HepG2 (cell line): Measurements from ENCODE around the gene TOMM6. TPM values are rescaled to one million over a fixed set of nuclear protein-coding genes. Genes with fewer than 3 reads are reported as not detected.

Experiments
- HNRNPK ChIP-seq: fragments of 200-400 bp; formaldehyde crosslinking; IDR thresholded peaks from 2 replicates; pipeline ENCODE4 v1.6.1; 2018; ENCODE audit warnings: low read length, low read depth, moderate library complexity, mild to moderate bottlenecking; ENCODE audit not compliant: poor library complexity, severe bottlenecking
- LBX2 ChIP-seq: sonication (generic); formaldehyde crosslinking; IDR thresholded peaks from 2 replicates; pipeline ENCODE4 v1.5.0; 2020; ENCODE audit warnings: missing genetic modification reagents, mild to moderate bottlenecking, borderline replicate concordance
- MAF1 ChIP-seq: sonication (generic); formaldehyde crosslinking; IDR thresholded peaks from 2 replicates; pipeline ENCODE4 v1.5.0; 2020; ENCODE audit warnings: missing genetic modification reagents, borderline replicate concordance
- MIER2 ChIP-seq: IDR thresholded peaks from 2 replicates; pipeline ENCODE4 v1.6.1; 2016; ENCODE audit warnings: missing biosample characterization, missing genetic modification reagents
- NCOA2 ChIP-seq: sonication (generic); formaldehyde crosslinking; IDR thresholded peaks from 2 replicates; pipeline ENCODE4 v1.8.0; 2022; ENCODE audit warnings: inconsistent platforms
- NFE2L2 ChIP-seq: fragments of 150-350 bp; IDR thresholded peaks from 2 replicates; pipeline ENCODE4 v1.6.1; 2014; ENCODE audit warnings: low read length
- RAD21 ChIP-seq: fragments of 450-650 bp; formaldehyde crosslinking; IDR thresholded peaks from 2 replicates; pipeline ENCODE4 v1.5.0; 2020; ENCODE audit warnings: mild to moderate bottlenecking
- RELA ChIP-seq: sonication (generic); formaldehyde crosslinking; IDR thresholded peaks from 2 replicates; pipeline ENCODE4 v1.4.0; 2020; ENCODE audit warnings: missing genetic modification reagents
- RFX3 ChIP-seq: IDR thresholded peaks from 2 replicates; pipeline ENCODE4 v1.6.1; 2016; ENCODE audit warnings: missing biosample characterization, missing genetic modification reagents
- ZNF251 ChIP-seq: sonication (generic); formaldehyde crosslinking; IDR thresholded peaks from 2 replicates; pipeline ENCODE4 v1.9.0; 2021; ENCODE audit warnings: mild to moderate bottlenecking, missing genetic modification reagents
- ZNF547 ChIP-seq: sonication (generic); formaldehyde crosslinking; IDR thresholded peaks from 2 replicates; pipeline ENCODE4 v1.5.1; 2020; ENCODE audit warnings: mild to moderate bottlenecking, missing genetic modification reagents
- ZNF703 ChIP-seq: sonication (generic); formaldehyde crosslinking; IDR thresholded peaks from 2 replicates; pipeline ENCODE4 v1.5.1; 2020; ENCODE audit warnings: missing genetic modification reagents, mild to moderate bottlenecking, moderate library complexity, borderline replicate concordance
- ZNF720 ChIP-seq: sonication (generic); formaldehyde crosslinking; IDR thresholded peaks from 2 replicates; pipeline ENCODE4 v1.4.0; 2020; ENCODE audit warnings: missing genetic modification reagents
- ZNF780A ChIP-seq: sonication (generic); formaldehyde crosslinking; IDR thresholded peaks from 2 replicates; pipeline ENCODE4 v1.8.0; 2022; ENCODE audit warnings: mild to moderate bottlenecking, missing genetic modification reagents, moderate library complexity
- ZNF850 ChIP-seq: sonication (generic); formaldehyde crosslinking; conservative IDR thresholded peaks from 2 replicates; pipeline ENCODE4 v1.9.0; 2021; ENCODE audit warnings: mild to moderate bottlenecking, missing genetic modification reagents
- polyA plus RNA-seq, 8 experiments: library from polyadenylated mRNA; depleted of rRNA in 3 of 8; stranded (reverse) in 7 of 8; unstranded in 1 of 8; fragments of >200 nt; fragmentation: Illumina TruSeq in 4 of 8; extraction: Trizol in 4 of 8; gene quantifications; 2 replicates each; pipeline versions ENCODE4 v1.2.1 to v1.2.3, GENCODE V29; 2011 to 2016; ENCODE audit warnings: low read depth in 4 of 8, missing spikeins in 1 of 8, mixed read lengths in 1 of 8; ENCODE audit not compliant: insufficient read depth in 1 of 8
- total RNA-seq, 5 experiments: library from RNA; depleted of rRNA; stranded (reverse); fragments of >200 nt; fragmentation: Illumina TruSeq; extraction: Trizol; gene quantifications; 2 replicates each; pipeline ENCODE4 v1.2.3, GENCODE V29; 2016; ENCODE audit warnings: low read depth in 1 of 5
- TF ChIP-seq, protein P1 (sequence below): sonication (generic); formaldehyde crosslinking; IDR thresholded peaks from 2 replicates; pipeline ENCODE4 v1.5.1; 2020; ENCODE audit warnings: missing genetic modification reagents, mild to moderate bottlenecking, borderline replicate concordance
- TF ChIP-seq, protein P2 (sequence below): sonication (generic); formaldehyde crosslinking; conservative IDR thresholded peaks from 2 replicates; pipeline ENCODE4 v1.8.0; 2022; ENCODE audit warnings: missing genetic modification reagents
- TF ChIP-seq, protein P3 (sequence below): sonication (generic); formaldehyde crosslinking; IDR thresholded peaks from 2 replicates; pipeline ENCODE4 v1.5.0; 2020; ENCODE audit warnings: mild to moderate bottlenecking, missing genetic modification reagents, borderline replicate concordance
- TF ChIP-seq, protein P4 (sequence below): sonication (generic); formaldehyde crosslinking; IDR thresholded peaks from 2 replicates; pipeline ENCODE4 v1.4.0; 2020; ENCODE audit warnings: missing genetic modification reagents, mild to moderate bottlenecking, borderline replicate concordance
- TF ChIP-seq, protein P5 (sequence below): sonication (generic); formaldehyde crosslinking; IDR thresholded peaks from 2 replicates; pipeline ENCODE4 v1.5.0; 2020; ENCODE audit warnings: mild to moderate bottlenecking, low read depth, missing genetic modification reagents, borderline replicate concordance

TOMM6 gene
- total and polyA plus RNA-seq, 2 of the 13 experiments (the other 11 are each of a cell fraction or from before 2014, with no cell fraction given), result 320 to 321 TPM

DNA sequence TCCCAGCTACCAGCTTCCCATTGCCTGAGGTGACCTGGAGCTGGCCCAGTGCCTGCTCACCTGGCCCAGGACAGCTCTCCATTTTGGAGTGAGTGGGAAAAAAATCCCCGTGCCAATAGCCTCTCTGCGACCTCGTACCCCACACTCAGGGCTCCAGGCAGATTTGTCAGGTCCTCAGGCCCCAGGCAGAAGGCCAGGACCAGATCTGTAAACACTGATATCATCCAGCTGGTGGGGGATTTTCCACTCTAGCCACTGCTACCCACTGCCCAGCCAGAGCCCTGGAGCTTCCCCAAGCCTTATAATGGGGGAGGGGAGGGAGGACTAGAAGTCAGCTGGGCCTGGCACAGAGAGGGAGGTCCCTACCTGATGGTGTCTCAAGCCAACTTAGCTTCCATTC is 39.0 kb upstream of the TOMM6 start (continued):
- TF ChIP-seq LBX2 (CRISPR knock-in tag) (no peak), NFE2L2 (no peak), ZNF547 (no peak), RELA (CRISPR knock-in tag) (no peak), MIER2 (CRISPR knock-in tag) (no peak), MAF1 (CRISPR knock-in tag) (peak; percentile 64; the same call in 1 of the 2 replicates), ZNF251 (CRISPR knock-in tag) (no peak), RAD21 (no peak), ZNF780A (CRISPR knock-in tag) (no peak), NCOA2 (CRISPR knock-in tag) (peak; percentile 56), ZNF850 (CRISPR knock-in tag) (no peak), ZNF703 (CRISPR knock-in tag) (no peak), HNRNPK (no peak), RFX3 (CRISPR knock-in tag) (no peak), ZNF720 (CRISPR knock-in tag) (no peak)
- TF ChIP-seq, protein P1, sequence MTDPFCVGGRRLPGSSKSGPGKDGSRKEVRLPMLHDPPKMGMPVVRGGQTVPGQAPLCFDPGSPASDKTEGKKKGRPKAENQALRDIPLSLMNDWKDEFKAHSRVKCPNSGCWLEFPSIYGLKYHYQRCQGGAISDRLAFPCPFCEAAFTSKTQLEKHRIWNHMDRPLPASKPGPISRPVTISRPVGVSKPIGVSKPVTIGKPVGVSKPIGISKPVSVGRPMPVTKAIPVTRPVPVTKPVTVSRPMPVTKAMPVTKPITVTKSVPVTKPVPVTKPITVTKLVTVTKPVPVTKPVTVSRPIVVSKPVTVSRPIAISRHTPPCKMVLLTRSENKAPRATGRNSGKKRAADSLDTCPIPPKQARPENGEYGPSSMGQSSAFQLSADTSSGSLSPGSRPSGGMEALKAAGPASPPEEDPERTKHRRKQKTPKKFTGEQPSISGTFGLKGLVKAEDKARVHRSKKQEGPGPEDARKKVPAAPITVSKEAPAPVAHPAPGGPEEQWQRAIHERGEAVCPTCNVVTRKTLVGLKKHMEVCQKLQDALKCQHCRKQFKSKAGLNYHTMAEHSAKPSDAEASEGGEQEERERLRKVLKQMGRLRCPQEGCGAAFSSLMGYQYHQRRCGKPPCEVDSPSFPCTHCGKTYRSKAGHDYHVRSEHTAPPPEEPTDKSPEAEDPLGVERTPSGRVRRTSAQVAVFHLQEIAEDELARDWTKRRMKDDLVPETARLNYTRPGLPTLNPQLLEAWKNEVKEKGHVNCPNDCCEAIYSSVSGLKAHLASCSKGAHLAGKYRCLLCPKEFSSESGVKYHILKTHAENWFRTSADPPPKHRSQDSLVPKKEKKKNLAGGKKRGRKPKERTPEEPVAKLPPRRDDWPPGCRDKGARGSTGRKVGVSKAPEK (CRISPR knock-in tag), result no peak
- TF ChIP-seq, protein P2, sequence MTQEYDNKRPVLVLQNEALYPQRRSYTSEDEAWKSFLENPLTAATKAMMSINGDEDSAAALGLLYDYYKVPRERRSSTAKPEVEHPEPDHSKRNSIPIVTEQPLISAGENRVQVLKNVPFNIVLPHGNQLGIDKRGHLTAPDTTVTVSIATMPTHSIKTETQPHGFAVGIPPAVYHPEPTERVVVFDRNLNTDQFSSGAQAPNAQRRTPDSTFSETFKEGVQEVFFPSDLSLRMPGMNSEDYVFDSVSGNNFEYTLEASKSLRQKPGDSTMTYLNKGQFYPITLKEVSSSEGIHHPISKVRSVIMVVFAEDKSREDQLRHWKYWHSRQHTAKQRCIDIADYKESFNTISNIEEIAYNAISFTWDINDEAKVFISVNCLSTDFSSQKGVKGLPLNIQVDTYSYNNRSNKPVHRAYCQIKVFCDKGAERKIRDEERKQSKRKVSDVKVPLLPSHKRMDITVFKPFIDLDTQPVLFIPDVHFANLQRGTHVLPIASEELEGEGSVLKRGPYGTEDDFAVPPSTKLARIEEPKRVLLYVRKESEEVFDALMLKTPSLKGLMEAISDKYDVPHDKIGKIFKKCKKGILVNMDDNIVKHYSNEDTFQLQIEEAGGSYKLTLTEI (CRISPR knock-in tag), result no peak
- TF ChIP-seq, protein P3, sequence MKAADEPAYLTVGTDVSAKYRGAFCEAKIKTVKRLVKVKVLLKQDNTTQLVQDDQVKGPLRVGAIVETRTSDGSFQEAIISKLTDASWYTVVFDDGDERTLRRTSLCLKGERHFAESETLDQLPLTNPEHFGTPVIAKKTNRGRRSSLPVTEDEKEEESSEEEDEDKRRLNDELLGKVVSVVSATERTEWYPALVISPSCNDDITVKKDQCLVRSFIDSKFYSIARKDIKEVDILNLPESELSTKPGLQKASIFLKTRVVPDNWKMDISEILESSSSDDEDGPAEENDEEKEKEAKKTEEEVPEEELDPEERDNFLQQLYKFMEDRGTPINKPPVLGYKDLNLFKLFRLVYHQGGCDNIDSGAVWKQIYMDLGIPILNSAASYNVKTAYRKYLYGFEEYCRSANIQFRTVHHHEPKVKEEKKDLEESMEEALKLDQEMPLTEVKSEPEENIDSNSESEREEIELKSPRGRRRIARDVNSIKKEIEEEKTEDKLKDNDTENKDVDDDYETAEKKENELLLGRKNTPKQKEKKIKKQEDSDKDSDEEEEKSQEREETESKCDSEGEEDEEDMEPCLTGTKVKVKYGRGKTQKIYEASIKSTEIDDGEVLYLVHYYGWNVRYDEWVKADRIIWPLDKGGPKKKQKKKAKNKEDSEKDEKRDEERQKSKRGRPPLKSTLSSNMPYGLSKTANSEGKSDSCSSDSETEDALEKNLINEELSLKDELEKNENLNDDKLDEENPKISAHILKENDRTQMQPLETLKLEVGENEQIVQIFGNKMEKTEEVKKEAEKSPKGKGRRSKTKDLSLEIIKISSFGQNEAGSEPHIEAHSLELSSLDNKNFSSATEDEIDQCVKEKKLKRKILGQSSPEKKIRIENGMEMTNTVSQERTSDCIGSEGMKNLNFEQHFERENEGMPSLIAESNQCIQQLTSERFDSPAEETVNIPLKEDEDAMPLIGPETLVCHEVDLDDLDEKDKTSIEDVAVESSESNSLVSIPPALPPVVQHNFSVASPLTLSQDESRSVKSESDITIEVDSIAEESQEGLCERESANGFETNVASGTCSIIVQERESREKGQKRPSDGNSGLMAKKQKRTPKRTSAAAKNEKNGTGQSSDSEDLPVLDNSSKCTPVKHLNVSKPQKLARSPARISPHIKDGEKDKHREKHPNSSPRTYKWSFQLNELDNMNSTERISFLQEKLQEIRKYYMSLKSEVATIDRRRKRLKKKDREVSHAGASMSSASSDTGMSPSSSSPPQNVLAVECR (CRISPR knock-in tag), result no peak
- TF ChIP-seq, protein P4, sequence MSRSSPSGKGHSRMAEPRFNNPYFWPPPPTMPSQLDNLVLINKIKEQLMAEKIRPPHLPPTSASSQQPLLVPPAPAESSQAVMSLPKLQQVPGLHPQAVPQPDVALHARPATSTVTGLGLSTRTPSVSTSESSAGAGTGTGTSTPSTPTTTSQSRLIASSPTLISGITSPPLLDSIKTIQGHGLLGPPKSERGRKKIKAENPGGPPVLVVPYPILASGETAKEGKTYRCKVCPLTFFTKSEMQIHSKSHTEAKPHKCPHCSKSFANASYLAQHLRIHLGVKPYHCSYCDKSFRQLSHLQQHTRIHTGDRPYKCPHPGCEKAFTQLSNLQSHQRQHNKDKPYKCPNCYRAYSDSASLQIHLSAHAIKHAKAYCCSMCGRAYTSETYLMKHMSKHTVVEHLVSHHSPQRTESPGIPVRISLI (CRISPR knock-in tag), result no peak
- TF ChIP-seq, protein P5, sequence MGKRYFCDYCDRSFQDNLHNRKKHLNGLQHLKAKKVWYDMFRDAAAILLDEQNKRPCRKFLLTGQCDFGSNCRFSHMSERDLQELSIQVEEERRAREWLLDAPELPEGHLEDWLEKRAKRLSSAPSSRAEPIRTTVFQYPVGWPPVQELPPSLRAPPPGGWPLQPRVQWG (CRISPR knock-in tag), result no peak
